Keratinocyte (primary cell): ENCODE data around the gene PAPSS2. TPM values are rescaled to one million over a fixed set of nuclear protein-coding genes. Genes with fewer than 3 reads are reported as not detected.

ENCODE experiments used
- DNase-seq: peaks from one replicate; pipeline ENCODE4 v3.0.0-alpha.2; 2011; ENCODE audit warnings: low read depth, missing footprints, low spot score
- FAIRE-seq: peaks from 2 replicates; lab custom pipeline; 2011; peaks lifted over from hg19 to GRCh38; lab: Jason Lieb, UNC
- H2AFZ ChIP-seq: 2 replicates; pipeline ENCODE4 v1.6.0; 2012; ENCODE audit warnings: low read length, control low read depth, inconsistent platforms; ENCODE audit not compliant: control insufficient read depth
- H3K27ac ChIP-seq: 2 replicates; pipeline ENCODE4 v1.5.1; 2011; ENCODE audit warnings: low read length; ENCODE audit not compliant: control insufficient read depth, insufficient read depth
- H3K27me3 ChIP-seq: 3 replicates; pipeline ENCODE4 v1.6.0; 2011; ENCODE audit warnings: low read length; ENCODE audit not compliant: control insufficient read depth, insufficient read depth; ENCODE audit errors: extremely low read depth
- H3K36me3 ChIP-seq, 2 experiments: 2 replicates in 1 of 2; 3 replicates in 1 of 2; pipeline ENCODE4 v1.5.1; 2011; ENCODE audit warnings: low read length in 2 of 2, mild to moderate bottlenecking in 1 of 2; ENCODE audit not compliant: control insufficient read depth in 2 of 2, insufficient read depth in 2 of 2; ENCODE audit errors: extremely low read depth in 1 of 2
- H3K4me1 ChIP-seq: 3 replicates; pipeline ENCODE4 v1.5.1; 2011; ENCODE audit warnings: low read length; ENCODE audit not compliant: control insufficient read depth, insufficient read depth; ENCODE audit errors: extremely low read depth
- H3K4me2 ChIP-seq: 3 replicates; pipeline ENCODE4 v1.6.0; 2011; ENCODE audit warnings: low read depth, low read length; ENCODE audit not compliant: control insufficient read depth, insufficient read depth; ENCODE audit errors: extremely low read depth
- H3K4me3 ChIP-seq, 3 experiments: fragments of 200-600 bp in 1 of 3; sonication (generic) in 1 of 3; 2 replicates in 2 of 3; 3 replicates in 1 of 3; pipeline ENCODE4 v1.5.1; 2011 to 2016; ENCODE audit warnings: low read length in 3 of 3, mild to moderate bottlenecking in 3 of 3, control low read depth in 2 of 3, inconsistent platforms in 1 of 3, low read depth in 1 of 3, mixed read lengths in 1 of 3, mixed run types in 1 of 3, moderate library complexity in 1 of 3; ENCODE audit not compliant: control insufficient read depth in 2 of 3, insufficient read depth in 2 of 3; ENCODE audit errors: extremely low read depth in 1 of 3
- H3K79me2 ChIP-seq: 2 replicates; pipeline ENCODE4 v1.6.0; 2012; ENCODE audit warnings: low read length; ENCODE audit not compliant: control insufficient read depth, insufficient read depth
- H3K9ac ChIP-seq: 3 replicates; pipeline ENCODE4 v1.6.0; 2011; ENCODE audit warnings: low read length; ENCODE audit not compliant: control insufficient read depth, insufficient read depth; ENCODE audit errors: extremely low read depth
- H3K9me1 ChIP-seq: 3 replicates; pipeline ENCODE4 v1.6.0; 2011; ENCODE audit warnings: low read length; ENCODE audit not compliant: control insufficient read depth, insufficient read depth; ENCODE audit errors: extremely low read depth
- H3K9me3 ChIP-seq: 2 replicates; pipeline ENCODE4 v1.5.1; 2012; ENCODE audit warnings: low read depth, low read length; ENCODE audit not compliant: control insufficient read depth
- H4K20me1 ChIP-seq: 3 replicates; pipeline ENCODE4 v1.6.0; 2011; ENCODE audit warnings: low read length; ENCODE audit not compliant: control insufficient read depth, insufficient read depth; ENCODE audit errors: extremely low read depth
- CTCF ChIP-seq, 3 experiments: IDR thresholded peaks in 1 of 3; conservative IDR thresholded peaks in 1 of 3; optimal IDR thresholded peaks in 1 of 3; 2 replicates in 2 of 3; 3 replicates in 1 of 3; pipeline versions ENCODE3 to v1.5.1; 2011; ENCODE audit warnings: low read length in 3 of 3, mild to moderate bottlenecking in 3 of 3, moderate library complexity in 2 of 3, control low read depth in 1 of 3, inconsistent platforms in 1 of 3; ENCODE audit not compliant: insufficient read depth in 2 of 3; ENCODE audit errors: extremely low read depth in 1 of 3
- EZH2 ChIP-seq: IDR thresholded peaks from one replicate; pipeline ENCODE4 v1.6.1; 2012; ENCODE audit warnings: inconsistent platforms, mild to moderate bottlenecking, low read length, moderate library complexity
- dilution Hi-C: fragments of 300-500 bp; cut with MboI; formaldehyde crosslinking; loops from one replicate; pipeline ENCODE4 v1.7.0; 2020; ENCODE audit warnings: low sequenced_read_pairs; ENCODE audit not compliant: extremely low pct_ligation_motif_present
- polyA plus RNA-seq, 5 experiments: library from polyadenylated mRNA; depleted of rRNA in 3 of 5; stranded (reverse) in 3 of 5; stranded (forward) in 1 of 5; unstranded in 1 of 5; fragments of >200 nt; gene quantifications; 1 replicate in 1 of 5; 2 replicates in 3 of 5; 3 replicates in 1 of 5; pipeline versions ENCODE4 v1.2.1 to v1.2.3, GENCODE V29; 2011 to 2012; ENCODE audit warnings: missing spikeins in 2 of 5, low read depth in 1 of 5, low replicate concordance in 1 of 5

Gene PAPSS2
- polyA plus RNA-seq, 1 donor (not counting 4 experiments of a cell fraction or from before 2014, with no cell fraction given), result 1.1 TPM

GRCh38 chr10:87670586-87670985 lies 10.9 kb downstream of the PAPSS2 start:
- H4K20me1 ChIP-seq, result no peaks in the 10 kb centered on the region
- H3K36me3 ChIP-seq, result no peaks in the 10 kb centered on the region
- peaks cover 10% of the 10 kb centered on the region for H3K4me1 ChIP-seq
- FAIRE-seq (no peak), DNase-seq (no peak)
- H3K9ac ChIP-seq, result no peak overlapping the region
- no peak overlapping the region for H3K4me2 ChIP-seq
- dilution Hi-C loops, result no loop called here
- no peak for TF ChIP-seq EZH2
- no peak overlapping the region for H3K4me3 ChIP-seq
- no peaks in the 10 kb centered on the region for H3K9me3 ChIP-seq
- H3K27me3 ChIP-seq, result no peaks in the 10 kb centered on the region
- H3K79me2 ChIP-seq, result no peaks in the 10 kb centered on the region
- H3K27ac ChIP-seq, result no peak overlapping the region
- H2AFZ ChIP-seq, result no peak overlapping the region
- H3K9me1 ChIP-seq, result no peaks in the 10 kb centered on the region

GRCh38 chr10:87671139-87671815 lies 11.6 kb downstream of the PAPSS2 start:
- DNase-seq (no peak), FAIRE-seq (no peak)
- Histone ChIP-seq H3K9me1 (no peaks in the 10 kb centered on the region), H3K9me3 (no peaks in the 10 kb centered on the region), H2AFZ (no peak overlapping the region), H3K9ac (no peak overlapping the region), H3K27ac (no peak overlapping the region), H3K4me2 (no peak overlapping the region), H3K79me2 (no peaks in the 10 kb centered on the region), H3K4me1 (peaks cover 16% of the 10 kb centered on the region), H3K36me3 (no peaks in the 10 kb centered on the region), H3K27me3 (no peaks in the 10 kb centered on the region), H3K4me3 (no peak overlapping the region), H4K20me1 (no peaks in the 10 kb centered on the region)
- dilution Hi-C loops, result no loop called here
- no peak for TF ChIP-seq EZH2

GRCh38 chr10:87672551-87672950 lies 12.9 kb downstream of the PAPSS2 start:
- H3K4me3 ChIP-seq, result no peak overlapping the region
- no peak for TF ChIP-seq EZH2
- TF ChIP-seq CTCF (optimal IDR thresholded peaks at IDR 0.05 in 1 of 3, IDR thresholded peaks at IDR 0.05 in 1 of 3, conservative IDR thresholded peaks at IDR 0.05 in 1 of 3; ENCODE audit: extremely low read depth in 1 of 3, insufficient read depth in 2 of 3, low read length in 3 of 3), result no peak
- DNase-seq (no peak), FAIRE-seq (no peak)
- no peaks in the 10 kb centered on the region for H3K9me1 ChIP-seq
- H3K36me3 ChIP-seq, result no peaks in the 10 kb centered on the region
- no peak overlapping the region for H3K9ac ChIP-seq
- H3K9me3 ChIP-seq, result no peaks in the 10 kb centered on the region
- dilution Hi-C loops, result no loop called here
- no peak overlapping the region for H2AFZ ChIP-seq
- no peaks in the 10 kb centered on the region for H4K20me1 ChIP-seq
- peaks cover 20% of the 10 kb centered on the region for H3K4me1 ChIP-seq
- no peak overlapping the region for H3K27ac ChIP-seq
- no peaks in the 10 kb centered on the region for H3K27me3 ChIP-seq
- H3K4me2 ChIP-seq, result no peak overlapping the region
- H3K79me2 ChIP-seq, result no peaks in the 10 kb centered on the region
